HepG2 (cell line): ENCODE results near the gene NOTUM. TPM values are rescaled to one million over a fixed set of nuclear protein-coding genes. Genes with fewer than 3 reads are reported as not detected.

Experiments used
- ARID3A ChIP-seq: IDR thresholded peaks from 2 replicates; pipeline ENCODE4 v1.6.1; 2012; ENCODE audit warnings: low read depth, low read length, improper control_type of control experiment
- BCL3 ChIP-seq: sonication (generic); formaldehyde crosslinking; IDR thresholded peaks from 2 replicates; pipeline ENCODE4 v1.5.1; 2020; ENCODE audit warnings: mild to moderate bottlenecking, missing genetic modification reagents, moderate library complexity
- BRCA1 ChIP-seq: sonication (generic); formaldehyde crosslinking; IDR thresholded peaks from 2 replicates; pipeline ENCODE4 v1.4.0; 2020; ENCODE audit warnings: missing genetic modification reagents
- EZH2 ChIP-seq: conservative IDR thresholded peaks from 2 replicates; pipeline ENCODE4 v1.6.1; 2012; ENCODE audit warnings: mild to moderate bottlenecking, low read depth, low read length, moderate library complexity
- FLYWCH1 ChIP-seq: sonication (generic); formaldehyde crosslinking; IDR thresholded peaks from 2 replicates; pipeline ENCODE4 v1.8.1; 2023; ENCODE audit warnings: mild to moderate bottlenecking, missing genetic modification reagents
- NRL ChIP-seq: sonication (generic); formaldehyde crosslinking; IDR thresholded peaks from 2 replicates; pipeline ENCODE4 v1.5.0; 2020; ENCODE audit warnings: missing genetic modification reagents, mild to moderate bottlenecking, moderate library complexity, borderline replicate concordance
- RAD21 ChIP-seq: fragments of 450-650 bp; formaldehyde crosslinking; IDR thresholded peaks from 2 replicates; pipeline ENCODE4 v1.5.0; 2020; ENCODE audit warnings: mild to moderate bottlenecking
- RBM39 ChIP-seq: fragments of 200-400 bp; formaldehyde crosslinking; IDR thresholded peaks from one replicate; pipeline ENCODE4 v1.6.1; 2018; ENCODE audit warnings: antibody characterized with exemption, mild to moderate bottlenecking, low read depth, low read length; ENCODE audit not compliant: poor library complexity, severe bottlenecking
- SP1 ChIP-seq, 2 experiments: fragments of 450-650 bp in 1 of 2; sonication (generic) in 1 of 2; formaldehyde crosslinking in 1 of 2; IDR thresholded peaks; 2 replicates each; pipeline versions ENCODE4 v1.4.0 to v1.6.1; 2016 to 2020; ENCODE audit warnings: missing genetic modification reagents in 1 of 2
- SRSF4 ChIP-seq: fragments of 200-400 bp; formaldehyde crosslinking; IDR thresholded peaks from one replicate; pipeline ENCODE4 v1.6.1; 2018; ENCODE audit warnings: mild to moderate bottlenecking, low read depth, low read length, moderate library complexity; ENCODE audit not compliant: poor library complexity, severe bottlenecking
- TBL1XR1 ChIP-seq: fragments of 150-350 bp; IDR thresholded peaks from 2 replicates; pipeline ENCODE4 v1.6.1; 2014; ENCODE audit warnings: borderline replicate concordance, low read length; ENCODE audit not compliant: partially characterized antibody
- TEAD3 ChIP-seq: optimal IDR thresholded peaks from 2 replicates; pipeline ENCODE3; 2016; ENCODE audit warnings: borderline replicate concordance
- UBTF ChIP-seq: sonication (generic); formaldehyde crosslinking; IDR thresholded peaks from 2 replicates; pipeline ENCODE4 v1.4.0; 2020; ENCODE audit warnings: mild to moderate bottlenecking, missing genetic modification reagents
- ZMAT3 ChIP-seq: sonication (generic); formaldehyde crosslinking; conservative IDR thresholded peaks from 2 replicates; pipeline ENCODE4 v1.7.0; 2021; ENCODE audit warnings: missing genetic modification reagents
- ZNF431 ChIP-seq: sonication (generic); formaldehyde crosslinking; IDR thresholded peaks from 2 replicates; pipeline ENCODE4 v1.9.0; 2022; ENCODE audit warnings: missing genetic modification reagents, low read depth, mild to moderate bottlenecking, borderline replicate concordance
- ZNF800 ChIP-seq: sonication (generic); formaldehyde crosslinking; IDR thresholded peaks from 2 replicates; pipeline ENCODE4 v1.4.0; 2020; ENCODE audit warnings: missing genetic modification reagents
- ZNF816 ChIP-seq: sonication (generic); formaldehyde crosslinking; IDR thresholded peaks from 2 replicates; pipeline ENCODE4 v1.8.0; 2022; ENCODE audit warnings: missing genetic modification reagents, mild to moderate bottlenecking, borderline replicate concordance
- polyA plus RNA-seq, 8 experiments: library from polyadenylated mRNA; depleted of rRNA in 3 of 8; stranded (reverse) in 7 of 8; unstranded in 1 of 8; fragments of >200 nt; fragmentation: Illumina TruSeq in 4 of 8; extraction: Trizol in 4 of 8; gene quantifications; 2 replicates each; pipeline versions ENCODE4 v1.2.1 to v1.2.3, GENCODE V29; 2011 to 2016; ENCODE audit warnings: low read depth in 4 of 8, missing spikeins in 1 of 8, mixed read lengths in 1 of 8; ENCODE audit not compliant: insufficient read depth in 1 of 8
- total RNA-seq, 5 experiments: library from RNA; depleted of rRNA; stranded (reverse); fragments of >200 nt; fragmentation: Illumina TruSeq; extraction: Trizol; gene quantifications; 2 replicates each; pipeline ENCODE4 v1.2.3, GENCODE V29; 2016; ENCODE audit warnings: low read depth in 1 of 5
- TF ChIP-seq, protein P1 (sequence below): IDR thresholded peaks from 2 replicates; pipeline ENCODE4 v1.6.1; 2016; ENCODE audit warnings: mild to moderate bottlenecking

The NOTUM gene
- total and polyA plus RNA-seq, 2 of the 13 experiments (the other 11 are each of a cell fraction or from before 2014, with no cell fraction given), result 150 to 160 TPM

DNA sequence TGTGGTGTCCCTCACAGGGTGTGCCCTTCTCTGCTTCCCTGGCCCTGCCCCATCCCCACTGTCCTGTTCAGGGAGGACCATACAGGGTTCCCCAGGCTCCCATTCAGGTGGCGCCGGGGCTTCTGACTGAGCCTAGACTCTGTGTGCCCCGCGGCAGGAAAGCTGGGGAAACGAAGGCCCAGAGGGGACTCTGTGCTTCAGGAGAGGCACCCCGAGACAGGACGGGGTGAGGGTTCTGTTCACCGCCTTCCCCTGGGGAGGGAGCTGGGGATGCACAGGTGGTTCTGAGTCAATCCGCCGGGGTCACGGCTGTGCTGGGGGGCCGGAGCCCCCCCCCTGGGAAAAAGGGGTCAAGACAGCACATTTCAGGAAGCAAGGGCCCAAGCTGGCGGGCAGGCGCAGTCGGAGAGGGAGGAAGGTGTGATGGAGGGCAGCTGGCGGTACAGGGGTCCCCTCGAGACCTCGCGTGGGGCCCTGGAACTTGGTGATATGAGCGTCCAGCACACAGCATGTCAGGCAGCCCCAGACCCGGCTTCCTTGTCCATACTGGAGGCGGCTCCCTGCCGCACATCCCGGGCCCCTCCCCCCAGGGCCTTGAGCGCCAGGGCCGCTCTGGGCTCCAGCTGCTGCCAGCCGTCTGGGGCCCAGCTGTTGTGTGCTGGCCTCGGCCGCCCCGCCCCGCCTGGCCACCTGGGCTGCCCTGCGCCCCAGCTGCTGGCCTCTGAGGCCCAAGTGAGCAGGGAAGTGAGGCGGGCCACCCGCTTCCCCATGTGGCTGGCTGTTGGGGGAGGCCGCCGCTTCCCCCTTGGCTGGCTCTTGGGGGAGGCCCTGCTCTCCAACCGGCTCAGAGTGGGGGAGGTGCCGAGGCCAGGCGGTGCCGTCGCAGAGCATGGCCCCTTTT lies 5.6 kb upstream of the NOTUM start (continued):
- TF ChIP-seq, protein P1, sequence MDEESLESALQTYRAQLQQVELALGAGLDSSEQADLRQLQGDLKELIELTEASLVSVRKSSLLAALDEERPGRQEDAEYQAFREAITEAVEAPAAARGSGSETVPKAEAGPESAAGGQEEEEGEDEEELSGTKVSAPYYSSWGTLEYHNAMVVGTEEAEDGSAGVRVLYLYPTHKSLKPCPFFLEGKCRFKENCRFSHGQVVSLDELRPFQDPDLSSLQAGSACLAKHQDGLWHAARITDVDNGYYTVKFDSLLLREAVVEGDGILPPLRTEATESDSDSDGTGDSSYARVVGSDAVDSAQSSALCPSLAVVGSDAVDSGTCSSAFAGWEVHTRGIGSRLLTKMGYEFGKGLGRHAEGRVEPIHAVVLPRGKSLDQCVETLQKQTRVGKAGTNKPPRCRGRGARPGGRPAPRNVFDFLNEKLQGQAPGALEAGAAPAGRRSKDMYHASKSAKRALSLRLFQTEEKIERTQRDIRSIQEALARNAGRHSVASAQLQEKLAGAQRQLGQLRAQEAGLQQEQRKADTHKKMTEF (CRISPR knock-in tag), result peak; percentile 95
- TF ChIP-seq ZMAT3 (no peak; the same call in 1 of the 2 replicates), UBTF (CRISPR knock-in tag) (peak; percentile 98), BCL3 (peak; percentile 92; the same call in 1 of the 2 replicates), TEAD3 (CRISPR knock-in tag) (peak; percentile 84), ZNF431 (CRISPR knock-in tag) (no peak), ZNF800 (CRISPR knock-in tag) (no peak), ARID3A (no peak), NRL (CRISPR knock-in tag) (peak; percentile 49; the same call in 1 of the 2 replicates), SP1 (IDR thresholded peaks at IDR 0.05) (no peak), SP1 (CRISPR knock-in tag; IDR thresholded peaks at IDR 0.05) (peak; percentile 64), EZH2 (no peak), TBL1XR1 (peak; percentile 30), RBM39 (peak; percentile 81), BRCA1 (CRISPR knock-in tag) (no peak), RAD21 (CRISPR knock-in tag) (peak; percentile 77), SRSF4 (peak; percentile 54), ZNF816 (CRISPR knock-in tag) (peak; percentile 87; the same call in 1 of the 2 replicates), FLYWCH1 (CRISPR knock-in tag) (no peak)
